Measurements from ENCODE around the gene CAPN13.

DNA sequence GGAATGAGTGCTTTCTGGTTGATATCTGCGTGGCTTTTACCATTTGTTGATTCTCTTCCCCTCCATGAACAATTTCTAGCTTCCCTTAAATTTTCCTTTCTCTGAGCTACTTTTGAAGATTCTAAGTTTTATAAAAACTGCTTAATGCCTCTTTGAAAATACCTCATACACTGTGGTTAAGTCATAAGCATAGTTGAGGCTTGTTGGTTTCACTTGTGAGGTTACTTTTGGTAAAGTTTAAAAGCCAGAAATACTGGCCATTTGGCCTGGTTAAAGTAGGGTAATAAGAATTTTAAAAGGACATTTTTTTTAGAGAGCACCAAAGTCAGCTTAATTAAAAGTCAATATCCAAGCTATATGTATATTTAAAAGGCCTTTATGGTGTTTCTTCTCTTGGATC is 21.3 kb upstream of the CAPN13 start:
- TF ChIP-seq, protein P1, sequence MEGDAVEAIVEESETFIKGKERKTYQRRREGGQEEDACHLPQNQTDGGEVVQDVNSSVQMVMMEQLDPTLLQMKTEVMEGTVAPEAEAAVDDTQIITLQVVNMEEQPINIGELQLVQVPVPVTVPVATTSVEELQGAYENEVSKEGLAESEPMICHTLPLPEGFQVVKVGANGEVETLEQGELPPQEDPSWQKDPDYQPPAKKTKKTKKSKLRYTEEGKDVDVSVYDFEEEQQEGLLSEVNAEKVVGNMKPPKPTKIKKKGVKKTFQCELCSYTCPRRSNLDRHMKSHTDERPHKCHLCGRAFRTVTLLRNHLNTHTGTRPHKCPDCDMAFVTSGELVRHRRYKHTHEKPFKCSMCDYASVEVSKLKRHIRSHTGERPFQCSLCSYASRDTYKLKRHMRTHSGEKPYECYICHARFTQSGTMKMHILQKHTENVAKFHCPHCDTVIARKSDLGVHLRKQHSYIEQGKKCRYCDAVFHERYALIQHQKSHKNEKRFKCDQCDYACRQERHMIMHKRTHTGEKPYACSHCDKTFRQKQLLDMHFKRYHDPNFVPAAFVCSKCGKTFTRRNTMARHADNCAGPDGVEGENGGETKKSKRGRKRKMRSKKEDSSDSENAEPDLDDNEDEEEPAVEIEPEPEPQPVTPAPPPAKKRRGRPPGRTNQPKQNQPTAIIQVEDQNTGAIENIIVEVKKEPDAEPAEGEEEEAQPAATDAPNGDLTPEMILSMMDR (optimal IDR thresholded peaks at IDR 0.05 in 1 of 3, IDR thresholded peaks at IDR 0.05 in 1 of 3, conservative IDR thresholded peaks at IDR 0.05 in 1 of 3; ENCODE audit: extremely low read depth in 1 of 3, insufficient read depth in 2 of 3, low read length in 3 of 3) = no peak
- TF ChIP-seq EZH2 (IDR thresholded peaks at IDR 0.05; ENCODE audit: low read length) = no peak

All from keratinocyte (primary cell).